Testis (tissue), 2 donors: ENCODE results near the gene POLH.

ENCODE experiments used
- CTCF ChIP-seq, 3 experiments: fragments of 450-650 bp in 2 of 3; fragments of 200-600 bp in 1 of 3; sonication (generic) in 1 of 3; IDR thresholded peaks; one replicate each; pipeline ENCODE4 v1.5.1; 2016 to 2019; ENCODE audit warnings: antibody characterized with exemption in 3 of 3, mild to moderate bottlenecking in 2 of 3, moderate library complexity in 1 of 3
- POLR2A ChIP-seq: fragments of 450-650 bp; IDR thresholded peaks from one replicate; pipeline ENCODE4 v1.6.1; 2017; ENCODE audit warnings: antibody characterized with exemption, mild to moderate bottlenecking, moderate library complexity

- no peak for TF ChIP-seq CTCF (IDR thresholded peaks at IDR 0.05)
- TF ChIP-seq POLR2A: no peak
These were observed 40.9 kb downstream of the POLH start for GRCh38 chr6:43616725-43617472.
